Muscle layer of colon (tissue), 2 donors: ENCODE data around the gene KRTAP1-4.

Experiments
- H3K27ac ChIP-seq: one replicate; pipeline ENCODE4 v1.7.0; 2013; ENCODE audit warnings: low read depth, mild to moderate bottlenecking, low read length, moderate library complexity
- H3K27me3 ChIP-seq, 2 donors: one replicate each; pipeline ENCODE4 v1.7.0; 2013; ENCODE audit warnings: low read length in 2 of 2, mild to moderate bottlenecking in 2 of 2; ENCODE audit not compliant: insufficient read depth in 2 of 2, control insufficient read depth in 1 of 2
- H3K36me3 ChIP-seq: one replicate; pipeline ENCODE4 v1.7.0; 2013; ENCODE audit warnings: mild to moderate bottlenecking, low read length; ENCODE audit not compliant: insufficient read depth
- H3K4me1 ChIP-seq: one replicate; pipeline ENCODE4 v1.7.0; 2013; ENCODE audit warnings: mild to moderate bottlenecking, low read length; ENCODE audit not compliant: insufficient read depth
- H3K4me3 ChIP-seq, 2 donors: one replicate each; pipeline ENCODE4 v1.7.0; 2013; ENCODE audit warnings: low read length in 2 of 2, low read depth in 1 of 2, mild to moderate bottlenecking in 1 of 2, moderate library complexity in 1 of 2
- H3K9ac ChIP-seq: one replicate; pipeline ENCODE4 v1.7.0; 2013; ENCODE audit warnings: low read length
- H3K9me3 ChIP-seq: one replicate; pipeline ENCODE4 v1.7.0; 2013; ENCODE audit warnings: mild to moderate bottlenecking, low read length
- donor health status: abdominal sarcoma.
- donor health status: Adenocarcinoma of cecum.

KRTAP1-4 gene

GRCh38 chr17:40997361-40997760, 32.6 kb downstream of the KRTAP1-4 start:
- H3K36me3 ChIP-seq = no peaks in the 10 kb centered on the region
- no peaks in the 10 kb centered on the region for H3K27me3 ChIP-seq
- no peaks in the 10 kb centered on the region for H3K9me3 ChIP-seq
- H3K27ac ChIP-seq = no peak overlapping the region
- no peaks in the 10 kb centered on the region for H3K4me1 ChIP-seq
- no peak overlapping the region for H3K9ac ChIP-seq
- no peak overlapping the region for H3K4me3 ChIP-seq

- Histone ChIP-seq H3K27me3 (no peaks in the 10 kb centered on the region), H3K36me3 (no peaks in the 10 kb centered on the region)
Observed at GRCh38 chr17:40996829-40997228, 33.2 kb downstream of the KRTAP1-4 start.

GRCh38 chr17:40995116-40995515, 34.9 kb downstream of the KRTAP1-4 start:
- Histone ChIP-seq H3K27me3 (no peaks in the 10 kb centered on the region), H3K4me3 (no peak overlapping the region), H3K27ac (no peak overlapping the region), H3K9me3 (no peaks in the 10 kb centered on the region), H3K36me3 (no peaks in the 10 kb centered on the region), H3K9ac (no peak overlapping the region), H3K4me1 (no peaks in the 10 kb centered on the region)

More at GRCh38 chr17:40996829-40997228, 33.2 kb downstream of the KRTAP1-4 start:
- Histone ChIP-seq H3K9me3 (no peaks in the 10 kb centered on the region), H3K9ac (no peak overlapping the region), H3K4me3 (no peak overlapping the region), H3K4me1 (no peaks in the 10 kb centered on the region), H3K27ac (no peak overlapping the region)

- no peak within 1 kb of the TSS for H3K27ac ChIP-seq
- no peaks in the 10 kb centered on the region for H3K27me3 ChIP-seq
- no peaks in the 10 kb centered on the region for H3K4me1 ChIP-seq
- H3K36me3 ChIP-seq = no peaks in the 10 kb centered on the region
- no peak within 1 kb of the TSS for H3K9ac ChIP-seq
- no peaks in the 10 kb centered on the region for H3K9me3 ChIP-seq
- H3K4me3 ChIP-seq = no peak within 1 kb of the TSS
Observed at GRCh38 chr17:40993839-40994238, 36.2 kb downstream of the KRTAP1-4 start, which contains the start of gene KRTAP3-3. Gene KRTAP3-3, minus strand, starts transcription at chr17:40994164. Its CDS starts 67 bp downstream, at chr17:40994097.

- no peaks in the 10 kb centered on the region for H3K27me3 ChIP-seq
- H3K27ac ChIP-seq = no peak overlapping the region
- no peak overlapping the region for H3K4me3 ChIP-seq
- H3K4me1 ChIP-seq = no peaks in the 10 kb centered on the region
- no peaks in the 10 kb centered on the region for H3K9me3 ChIP-seq
- no peak overlapping the region for H3K9ac ChIP-seq
- H3K36me3 ChIP-seq = no peaks in the 10 kb centered on the region
Observed at GRCh38 chr17:40993084-40993483, 36.9 kb downstream of the KRTAP1-4 start.

- no peak overlapping the region for H3K9ac ChIP-seq
- no peaks in the 10 kb centered on the region for H3K4me1 ChIP-seq
- H3K9me3 ChIP-seq = no peaks in the 10 kb centered on the region
- H3K27ac ChIP-seq = no peak overlapping the region
- no peak overlapping the region for H3K4me3 ChIP-seq
- no peaks in the 10 kb centered on the region for H3K36me3 ChIP-seq
- H3K27me3 ChIP-seq = no peaks in the 10 kb centered on the region
Observed at GRCh38 chr17:40992666-40993065, 37.3 kb downstream of the KRTAP1-4 start.

- H3K4me1 ChIP-seq = no peaks in the 10 kb centered on the region
- H3K27ac ChIP-seq = no peak overlapping the region
- H3K9ac ChIP-seq = no peak overlapping the region
- H3K27me3 ChIP-seq = no peaks in the 10 kb centered on the region
- H3K9me3 ChIP-seq = no peaks in the 10 kb centered on the region
- no peaks in the 10 kb centered on the region for H3K36me3 ChIP-seq
- no peak overlapping the region for H3K4me3 ChIP-seq
Observed at GRCh38 chr17:40986920-40987319, 43.1 kb downstream of the KRTAP1-4 start.

GRCh38 chr17:40984226-40984625, 45.8 kb downstream of the KRTAP1-4 start, which contains the start of gene KRT40:
Gene KRT40, minus strand, starts transcription at chr17:40984326. Its CDS starts 53 bp downstream, at chr17:40984273.
- H3K9ac ChIP-seq = no peak within 1 kb of the TSS
- H3K27ac ChIP-seq = no peak within 1 kb of the TSS
- no peak within 1 kb of the TSS for H3K4me3 ChIP-seq
- peaks cover 3% of the 10 kb centered on the region for H3K4me1 ChIP-seq
- no peaks in the 10 kb centered on the region for H3K36me3 ChIP-seq
- H3K9me3 ChIP-seq = no peaks in the 10 kb centered on the region
- no peaks in the 10 kb centered on the region for H3K27me3 ChIP-seq

- no peak overlapping the region for H3K27ac ChIP-seq
- H3K36me3 ChIP-seq = no peaks in the 10 kb centered on the region
- no peaks in the 10 kb centered on the region for H3K27me3 ChIP-seq
- no peak overlapping the region for H3K9ac ChIP-seq
- H3K4me3 ChIP-seq = no peak overlapping the region
- peaks cover 3% of the 10 kb centered on the region for H3K4me1 ChIP-seq
- no peaks in the 10 kb centered on the region for H3K9me3 ChIP-seq
Observed at GRCh38 chr17:40981115-40981514, 48.9 kb downstream of the KRTAP1-4 start.

GRCh38 chr17:40980596-40980995, 49.4 kb downstream of the KRTAP1-4 start:
- Histone ChIP-seq H3K9ac (no peak overlapping the region), H3K4me1 (peaks cover 3% of the 10 kb centered on the region), H3K9me3 (no peaks in the 10 kb centered on the region), H3K27ac (no peak overlapping the region), H3K4me3 (no peak overlapping the region), H3K27me3 (no peaks in the 10 kb centered on the region), H3K36me3 (no peaks in the 10 kb centered on the region)

GRCh38 chr17:40980117-40980516, 49.9 kb downstream of the KRTAP1-4 start:
- H3K36me3 ChIP-seq = no peaks in the 10 kb centered on the region
- H3K27me3 ChIP-seq = no peaks in the 10 kb centered on the region
- H3K9ac ChIP-seq = no peak overlapping the region
- no peak overlapping the region for H3K4me3 ChIP-seq
- H3K27ac ChIP-seq = no peak overlapping the region
- H3K4me1 ChIP-seq = peaks cover 3% of the 10 kb centered on the region
- no peaks in the 10 kb centered on the region for H3K9me3 ChIP-seq
